Calu3 (cell line): ENCODE data around the gene PDGFD. TPM values are rescaled to one million over a fixed set of nuclear protein-coding genes. Genes with fewer than 3 reads are reported as not detected.

Source experiments
- BruUV-seq: library from RNA; stranded (reverse); fragments of 400-500 nt; replicated peaks from 2 replicates; lab custom pipeline; 2021; lab: Mats Ljungman, UMichigan
- CTCF ChIA-PET: fragments of 300-600 bp; sonication (Branson Sonifier 250); formaldehyde crosslinking; loops from one replicate; lab custom pipeline; 2022; ENCODE audit warnings: antibody characterized with exemption; lab: Charles Lee
- DNase-seq: peaks from one replicate; pipeline ENCODE4 v3.0.0; 2022
- H3K27ac Mint-ChIP-seq: one replicate; pipeline ENCODE4 v1.8.0; 2022; ENCODE audit warnings: mixed read lengths; ENCODE audit not compliant: unreplicated experiment
- H3K27me3 Mint-ChIP-seq: one replicate; pipeline ENCODE4 v1.8.0; 2022; ENCODE audit warnings: mixed read lengths; ENCODE audit not compliant: unreplicated experiment
- H3K36me3 Mint-ChIP-seq: one replicate; pipeline ENCODE4 v1.8.0; 2022; ENCODE audit warnings: mild to moderate bottlenecking, moderate library complexity, mixed read lengths; ENCODE audit not compliant: insufficient read depth, unreplicated experiment
- H3K4me1 Mint-ChIP-seq: one replicate; pipeline ENCODE4 v1.8.0; 2022; ENCODE audit warnings: mild to moderate bottlenecking, low read depth, mixed read lengths; ENCODE audit not compliant: unreplicated experiment
- H3K4me3 Mint-ChIP-seq: one replicate; pipeline ENCODE4 v1.8.0; 2022; ENCODE audit warnings: mild to moderate bottlenecking, low read depth, moderate library complexity, mixed read lengths; ENCODE audit not compliant: unreplicated experiment
- H3K9me3 Mint-ChIP-seq: one replicate; pipeline ENCODE4 v1.8.0; 2022; ENCODE audit warnings: low read depth, mixed read lengths; ENCODE audit not compliant: unreplicated experiment
- intact Hi-C: fragments of 100-400 bp; cut with micrococcal nuclease; formaldehyde crosslinking; loops from one replicate; pipeline ENCODE4 v1.10.0; 2022; ENCODE audit not compliant: unreplicated experiment
- total RNA-seq: library from RNA; stranded (reverse); gene quantifications from 2 replicates; pipeline ENCODE4 v1.2.3, GENCODE V29; 2022
- TF ChIP-seq, protein P1 (sequence below): fragments of 200-600 bp; IDR thresholded peaks from one replicate; pipeline ENCODE4 v1.8.0; 2022; ENCODE audit warnings: antibody characterized with exemption; ENCODE audit not compliant: unreplicated experiment

PDGFD gene
- total RNA-seq, 1 experiment from 2014 or later = 5.1 TPM

DNA sequence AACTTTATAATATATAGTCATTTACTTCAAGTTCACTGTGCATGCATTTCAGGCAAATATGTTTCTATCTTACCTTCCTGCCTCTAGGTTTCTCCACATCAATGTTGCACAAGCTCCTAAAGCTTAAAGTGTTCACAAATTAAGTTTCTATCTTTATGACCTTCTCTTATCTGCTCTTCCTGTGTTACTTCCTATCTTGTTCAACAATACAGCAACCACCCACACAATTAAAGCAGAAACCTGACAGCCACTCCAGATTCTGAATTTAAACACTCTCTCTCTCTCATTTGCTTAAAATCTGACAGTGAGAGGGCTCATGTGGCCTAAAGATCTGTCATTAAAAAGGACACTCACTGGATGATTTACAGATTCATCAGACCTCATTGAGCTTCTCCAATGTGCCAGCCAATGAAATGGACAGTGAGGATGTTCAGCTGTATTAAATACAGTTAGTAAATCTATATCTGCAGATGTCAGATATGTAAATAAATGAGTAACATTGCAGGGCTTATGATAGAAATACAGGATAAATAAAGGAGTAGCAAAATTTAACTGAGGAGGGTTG lies 10.9 kb downstream of the PDGFD start:
- DNase-seq = no peak
- no TSS peak for BruUV-seq
- H3K9me3 Mint-ChIP-seq = no peaks in the 10 kb centered on the region
- no peaks in the 10 kb centered on the region for H3K36me3 Mint-ChIP-seq
- TF ChIP-seq, protein P1, sequence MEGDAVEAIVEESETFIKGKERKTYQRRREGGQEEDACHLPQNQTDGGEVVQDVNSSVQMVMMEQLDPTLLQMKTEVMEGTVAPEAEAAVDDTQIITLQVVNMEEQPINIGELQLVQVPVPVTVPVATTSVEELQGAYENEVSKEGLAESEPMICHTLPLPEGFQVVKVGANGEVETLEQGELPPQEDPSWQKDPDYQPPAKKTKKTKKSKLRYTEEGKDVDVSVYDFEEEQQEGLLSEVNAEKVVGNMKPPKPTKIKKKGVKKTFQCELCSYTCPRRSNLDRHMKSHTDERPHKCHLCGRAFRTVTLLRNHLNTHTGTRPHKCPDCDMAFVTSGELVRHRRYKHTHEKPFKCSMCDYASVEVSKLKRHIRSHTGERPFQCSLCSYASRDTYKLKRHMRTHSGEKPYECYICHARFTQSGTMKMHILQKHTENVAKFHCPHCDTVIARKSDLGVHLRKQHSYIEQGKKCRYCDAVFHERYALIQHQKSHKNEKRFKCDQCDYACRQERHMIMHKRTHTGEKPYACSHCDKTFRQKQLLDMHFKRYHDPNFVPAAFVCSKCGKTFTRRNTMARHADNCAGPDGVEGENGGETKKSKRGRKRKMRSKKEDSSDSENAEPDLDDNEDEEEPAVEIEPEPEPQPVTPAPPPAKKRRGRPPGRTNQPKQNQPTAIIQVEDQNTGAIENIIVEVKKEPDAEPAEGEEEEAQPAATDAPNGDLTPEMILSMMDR = no peak
- peak overlapping the region; percentile 33 for H3K27ac Mint-ChIP-seq
- CTCF ChIA-PET = no interaction called here
- no peak overlapping the region for H3K4me3 Mint-ChIP-seq
- intact Hi-C loops = loop anchor here (5.0 kb wide), 1 partner anchor 226 kb away; no protein-coding TSS in a partner anchor
- no peaks in the 10 kb centered on the region for H3K4me1 Mint-ChIP-seq
- H3K27me3 Mint-ChIP-seq = no peaks in the 10 kb centered on the region

DNA sequence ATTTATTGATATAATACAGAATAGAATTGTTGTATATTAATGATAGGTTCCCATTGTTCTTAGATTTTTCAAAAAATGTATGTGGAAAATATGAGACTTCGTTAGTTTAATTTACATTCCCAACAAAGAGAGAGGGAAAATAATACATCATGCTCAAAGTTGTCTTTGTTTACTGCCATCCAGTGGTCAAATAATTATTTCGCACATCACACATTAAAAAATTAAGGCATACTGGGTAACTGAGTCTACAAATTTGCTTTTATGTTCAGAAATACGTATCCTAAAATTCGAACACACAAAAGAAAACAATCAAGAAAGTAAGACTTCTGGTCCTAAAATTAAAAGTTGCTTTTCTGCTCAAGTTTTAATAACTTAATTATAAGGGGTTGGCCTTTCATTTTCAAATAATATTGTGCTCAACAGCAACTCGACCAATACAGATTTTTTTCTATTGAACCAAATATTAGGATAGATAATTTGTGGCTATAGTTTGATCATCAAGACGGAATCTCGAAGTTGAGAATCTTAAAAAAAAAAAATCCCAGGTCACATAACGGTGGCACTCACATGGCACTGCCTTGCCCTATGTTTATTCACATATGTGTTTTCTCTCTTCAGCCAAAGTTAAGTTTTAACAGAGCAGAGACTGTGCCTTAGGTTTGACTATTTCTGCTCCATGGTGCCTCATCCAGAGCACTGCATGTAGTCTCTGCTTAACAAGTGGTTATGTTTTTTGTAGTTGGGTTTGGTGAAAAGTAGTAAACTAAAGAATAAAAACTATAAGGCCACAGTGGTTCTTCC lies 12.3 kb downstream of the PDGFD start:
- H3K4me1 Mint-ChIP-seq = no peaks in the 10 kb centered on the region
- no peak overlapping the region for H3K4me3 Mint-ChIP-seq
- TF ChIP-seq, protein P1 = no peak
- no peak overlapping the region for H3K27ac Mint-ChIP-seq
- DNase-seq = no peak
- H3K36me3 Mint-ChIP-seq = no peaks in the 10 kb centered on the region
- CTCF ChIA-PET = no interaction called here
- intact Hi-C loops = loop anchor here (1.0 to 5.0 kb wide), 2 partner anchors 224 to 469 kb away; no protein-coding TSS in a partner anchor
- no peaks in the 10 kb centered on the region for H3K9me3 Mint-ChIP-seq
- H3K27me3 Mint-ChIP-seq = no peaks in the 10 kb centered on the region
- no TSS peak for BruUV-seq

DNA sequence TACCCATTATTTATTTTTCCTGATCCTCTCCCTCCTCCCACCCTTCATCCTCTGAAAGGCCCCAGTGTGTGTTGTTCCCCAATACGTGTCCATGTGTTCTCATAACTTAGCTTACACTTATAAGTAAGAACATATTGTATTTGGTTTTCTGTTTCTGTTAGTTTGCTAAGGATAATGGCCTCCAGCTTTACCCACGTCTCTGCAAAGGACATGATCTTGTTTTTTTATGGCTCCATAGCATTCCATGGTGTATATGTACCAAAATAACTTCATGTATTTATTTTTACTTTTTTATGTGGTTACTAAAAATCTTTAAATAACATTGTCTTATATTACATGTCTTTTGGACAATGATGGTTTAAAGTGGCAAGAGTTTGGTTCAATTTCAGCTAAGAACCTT lies 15.2 kb downstream of the PDGFD start:
- Mint-ChIP-seq H3K27me3 (no peaks in the 10 kb centered on the region), H3K4me3 (no peak overlapping the region), H3K4me1 (no peaks in the 10 kb centered on the region), H3K9me3 (no peaks in the 10 kb centered on the region), H3K27ac (no peak overlapping the region), H3K36me3 (no peaks in the 10 kb centered on the region)
- no peak for DNase-seq
- intact Hi-C loops = no loop called here
- CTCF ChIA-PET = no interaction called here
- TF ChIP-seq, protein P1 = no peak
- BruUV-seq = no TSS peak

DNA sequence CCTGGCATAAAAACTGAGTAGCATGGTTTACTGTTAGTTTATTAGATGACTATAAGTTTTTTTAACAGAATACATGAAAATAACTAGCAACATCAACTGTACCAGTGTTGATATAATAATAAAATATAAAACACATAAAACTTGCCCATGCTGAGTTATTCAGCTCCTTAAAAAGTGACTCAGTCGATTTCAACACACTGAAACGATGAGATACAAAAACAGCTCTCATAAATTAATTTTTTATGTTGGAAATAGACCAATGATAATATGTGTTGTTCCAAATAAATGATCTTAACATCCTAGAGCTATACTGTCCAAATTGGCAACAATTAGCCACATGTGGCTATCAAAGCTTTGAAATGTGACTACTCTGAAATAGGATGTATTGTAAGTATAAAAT lies 15.9 kb downstream of the PDGFD start:
- Mint-ChIP-seq H3K36me3 (no peaks in the 10 kb centered on the region), H3K27me3 (no peaks in the 10 kb centered on the region), H3K4me3 (no peak overlapping the region), H3K27ac (no peak overlapping the region), H3K9me3 (no peaks in the 10 kb centered on the region), H3K4me1 (no peaks in the 10 kb centered on the region)
- TF ChIP-seq, protein P1 = no peak
- BruUV-seq = no TSS peak
- CTCF ChIA-PET = interaction anchor here (0.6 kb wide), 1 partner anchor 18 kb away, joined by 3 read pairs; no protein-coding TSS in a partner anchor
- DNase-seq = no peak
- intact Hi-C loops = no loop called here
